SK-N-DZ (cell line): ENCODE measurements around the gene EGFLAM.
A peak's percentile ranks its signal among the peaks of the same experiment; 100 is the strongest.

Experiments
- DNase-seq: peaks from one replicate; pipeline ENCODE4 v3.0.0-alpha.2; 2015; ENCODE audit warnings: low spot score

The EGFLAM gene

GRCh38 chr5:38447786-38448185 lies 189.4 kb downstream of the EGFLAM start:
- no peak for DNase-seq

GRCh38 chr5:38448568-38449350 lies 190.4 kb downstream of the EGFLAM start:
- DNase-seq = no peak

GRCh38 chr5:38450627-38451026 lies 192.3 kb downstream of the EGFLAM start:
- DNase-seq = no peak

GRCh38 chr5:38451074-38451725 lies 192.8 kb downstream of the EGFLAM start:
- no peak for DNase-seq

- no peak for DNase-seq
These were observed 193.8 kb downstream of the EGFLAM start for GRCh38 chr5:38452201-38452600.

- no peak for DNase-seq
These were observed 195.1 kb downstream of the EGFLAM start for GRCh38 chr5:38453506-38453905.

GRCh38 chr5:38453921-38454320 lies 195.6 kb downstream of the EGFLAM start:
- no peak for DNase-seq

- DNase-seq = no peak
These were observed 197.5 kb downstream of the EGFLAM start for GRCh38 chr5:38455796-38456330.

- peak; percentile 18 for DNase-seq
These were observed 198.5 kb downstream of the EGFLAM start for GRCh38 chr5:38456657-38457399.

- DNase-seq = no peak
These were observed 199.8 kb downstream of the EGFLAM start for GRCh38 chr5:38458174-38458573.

- no peak for DNase-seq
These were observed 204.7 kb downstream of the EGFLAM start for GRCh38 chr5:38462976-38463633.

GRCh38 chr5:38463634-38464521 lies 205.5 kb downstream of the EGFLAM start:
- DNase-seq = no peak

- DNase-seq = no peak
These were observed 206.7 kb downstream of the EGFLAM start for GRCh38 chr5:38465061-38465460.

- no peak for DNase-seq
These were observed 207.5 kb downstream of the EGFLAM start for GRCh38 chr5:38465702-38466423.

GRCh38 chr5:38466424-38467189 lies 208.2 kb downstream of the EGFLAM start:
- DNase-seq = no peak

- no peak for DNase-seq
These were observed 209.1 kb downstream of the EGFLAM start for GRCh38 chr5:38467353-38468040.

GRCh38 chr5:38468202-38468673 lies 209.9 kb downstream of the EGFLAM start:
- DNase-seq = no peak

GRCh38 chr5:38468978-38469706 lies 210.8 kb downstream of the EGFLAM start:
- no peak for DNase-seq
